Transverse colon (tissue), 4 donors: Measurements from ENCODE around the gene PSD. TPM values are rescaled to one million over a fixed set of nuclear protein-coding genes. Genes with fewer than 3 reads are reported as not detected.

Experiments used
- DNase-seq: peaks from one replicate; pipeline ENCODE4 v3.0.0-alpha.2; 2019
- H3K27ac ChIP-seq, 4 donors: fragments of 200-600 bp; sonication (generic); 2 replicates each; pipeline ENCODE4 v1.5.1; 2016 to 2018; ENCODE audit warnings: inconsistent platforms in 4 of 4
- H3K27me3 ChIP-seq: fragments of 200-600 bp; sonication (generic); 2 replicates; pipeline ENCODE4 v1.5.1; 2017; ENCODE audit warnings: inconsistent platforms
- H3K36me3 ChIP-seq, 4 donors: fragments of 200-600 bp; sonication (generic); 2 replicates each; pipeline ENCODE4 v1.5.1; 2017 to 2019; ENCODE audit warnings: inconsistent platforms in 4 of 4
- H3K4me1 ChIP-seq, 4 donors: fragments of 200-600 bp; sonication (generic); 2 replicates each; pipeline ENCODE4 v1.5.1; 2017 to 2020; ENCODE audit warnings: inconsistent platforms in 4 of 4
- H3K4me3 ChIP-seq, 4 donors: fragments of 200-600 bp; sonication (generic); 1 replicate in 1 of 4; 2 replicates in 3 of 4; pipeline versions ENCODE4 v1.5.1 to v1.6.1; 2017 to 2019; ENCODE audit warnings: inconsistent platforms in 4 of 4
- H3K9me3 ChIP-seq, 2 donors: fragments of 200-600 bp; sonication (generic); 2 replicates each; pipeline ENCODE4 v1.5.1; 2017 to 2019; ENCODE audit warnings: inconsistent platforms in 2 of 2
- EP300 ChIP-seq: sonication (generic); formaldehyde crosslinking; IDR thresholded peaks from one replicate; pipeline ENCODE4 v1.6.1; 2017; ENCODE audit warnings: antibody characterized with exemption, low read depth
- POLR2A ChIP-seq: fragments of 450-650 bp; IDR thresholded peaks from one replicate; pipeline ENCODE4 v1.6.1; 2016; ENCODE audit warnings: antibody characterized with exemption, mild to moderate bottlenecking, moderate library complexity
- POLR2AphosphoS5 ChIP-seq, 3 donors: sonication (generic); formaldehyde crosslinking; IDR thresholded peaks; one replicate each; pipeline ENCODE4 v1.6.1; 2016; ENCODE audit warnings: antibody characterized with exemption in 3 of 3
- WGBS, 2 donors: methylation state at CpG; one replicate each; pipeline ENCODE4 v1.1.5; 2018; ENCODE audit warnings: low coverage in 1 of 2; 5-methylcytosine and 5-hydroxymethylcytosine counted together
- in situ Hi-C, 4 donors: fragments of 200-750 bp; cut with MboI; loops; one replicate each; pipeline versions ENCODE4 v1.15.0 to v1.15.1; 2017; ENCODE audit warnings: low sequenced_read_pairs in 3 of 4, low pct_ligation_motif_present in 1 of 4, low pct_unique_long_range_greater_than_20kb in 1 of 4
- intact Hi-C: fragments of 100-400 bp; cut with DNase I; formaldehyde crosslinking; loops from one replicate; pipeline ENCODE4 v1.15.1; 2023; ENCODE audit warnings: low total_unique reads
- total RNA-seq, 4 donors: library from RNA; depleted of rRNA; stranded (reverse); fragments of >200 nt; gene quantifications; one replicate each; pipeline ENCODE4 v1.1.0, GENCODE V29; 2016
- TF ChIP-seq, protein P1 (sequence below), 5 experiments: fragments of 200-600 bp in 3 of 5; fragments of 450-650 bp in 2 of 5; sonication (generic) in 3 of 5; IDR thresholded peaks; 1 replicate in 2 of 5; 2 replicates in 3 of 5; pipeline ENCODE4 v1.5.1; 2016 to 2017; ENCODE audit warnings: antibody characterized with exemption in 5 of 5, inconsistent platforms in 3 of 5, mild to moderate bottlenecking in 2 of 5, moderate library complexity in 1 of 5

Gene PSD
- total RNA-seq, 4 donors from 2014 or later, result 38.9 to 56.1 (median 49.4) TPM

DNA sequence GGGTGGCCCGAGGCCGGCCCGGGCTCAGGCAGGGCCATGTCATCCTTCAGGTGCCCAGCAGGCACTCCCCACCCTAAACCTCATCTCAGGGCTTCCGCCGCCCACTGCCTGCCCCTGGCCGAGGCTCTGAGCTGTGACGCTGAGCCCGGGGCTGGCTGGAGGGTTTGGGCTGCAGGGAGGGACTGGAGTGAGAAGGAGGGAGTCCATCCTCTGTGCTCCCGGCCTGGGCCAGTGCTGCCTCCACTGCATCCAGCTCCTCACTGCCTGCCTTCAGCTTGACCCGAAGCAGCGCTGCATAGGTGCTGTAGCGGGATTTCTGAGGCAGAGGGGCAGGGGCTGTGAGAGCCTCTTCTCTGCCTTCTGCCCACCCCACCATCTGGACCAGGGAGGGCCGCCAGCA is 15.5 kb downstream of the PSD start:
- H3K36me3 ChIP-seq, result no peaks in the 10 kb centered on the region
- in situ Hi-C loops (no loop called here), intact Hi-C loops (no loop called here)
- 84% methylated on average over 9 of the region's 13 CpGs; no CpG with 5 or more reads in 1 of the 2 donors for WGBS, 2 donors
- H3K27me3 ChIP-seq, result peaks cover 7% of the 10 kb centered on the region
- DNase-seq, result no peak
- TF ChIP-seq, protein P1, sequence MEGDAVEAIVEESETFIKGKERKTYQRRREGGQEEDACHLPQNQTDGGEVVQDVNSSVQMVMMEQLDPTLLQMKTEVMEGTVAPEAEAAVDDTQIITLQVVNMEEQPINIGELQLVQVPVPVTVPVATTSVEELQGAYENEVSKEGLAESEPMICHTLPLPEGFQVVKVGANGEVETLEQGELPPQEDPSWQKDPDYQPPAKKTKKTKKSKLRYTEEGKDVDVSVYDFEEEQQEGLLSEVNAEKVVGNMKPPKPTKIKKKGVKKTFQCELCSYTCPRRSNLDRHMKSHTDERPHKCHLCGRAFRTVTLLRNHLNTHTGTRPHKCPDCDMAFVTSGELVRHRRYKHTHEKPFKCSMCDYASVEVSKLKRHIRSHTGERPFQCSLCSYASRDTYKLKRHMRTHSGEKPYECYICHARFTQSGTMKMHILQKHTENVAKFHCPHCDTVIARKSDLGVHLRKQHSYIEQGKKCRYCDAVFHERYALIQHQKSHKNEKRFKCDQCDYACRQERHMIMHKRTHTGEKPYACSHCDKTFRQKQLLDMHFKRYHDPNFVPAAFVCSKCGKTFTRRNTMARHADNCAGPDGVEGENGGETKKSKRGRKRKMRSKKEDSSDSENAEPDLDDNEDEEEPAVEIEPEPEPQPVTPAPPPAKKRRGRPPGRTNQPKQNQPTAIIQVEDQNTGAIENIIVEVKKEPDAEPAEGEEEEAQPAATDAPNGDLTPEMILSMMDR (IDR thresholded peaks at IDR 0.05), result no peak
- no peak for TF ChIP-seq POLR2A
- no peak for TF ChIP-seq EP300
- TF ChIP-seq POLR2AphosphoS5 (IDR thresholded peaks at IDR 0.05), result no peak
- H3K27ac ChIP-seq, result peak overlapping the region; percentile 33 to 99 (median 90)
- no peaks in the 10 kb centered on the region for H3K9me3 ChIP-seq
- peaks cover 5 to 25% (median 21%) of the 10 kb centered on the region in 4 donors for H3K4me1 ChIP-seq
- H3K4me3 ChIP-seq, result no peak overlapping the region

DNA sequence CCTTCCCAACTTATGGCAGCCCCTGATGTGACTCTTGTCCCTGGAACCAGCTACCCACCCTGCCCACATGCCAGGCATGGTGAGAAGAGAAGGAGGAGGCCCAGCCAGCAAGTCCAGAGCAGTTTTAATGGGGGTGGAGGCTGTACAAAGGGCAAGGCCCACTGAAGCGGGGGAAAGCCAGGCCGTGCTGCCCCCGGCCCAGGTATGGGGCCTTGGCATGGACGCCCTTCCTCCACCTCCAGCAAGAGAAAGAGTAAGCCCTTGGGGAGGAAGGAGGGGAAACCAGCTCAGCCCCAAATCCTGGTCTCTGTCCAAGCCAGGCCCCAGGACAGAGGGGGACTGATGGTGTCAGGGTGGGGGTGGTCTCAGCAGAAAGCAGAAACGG is 16.1 kb downstream of the PSD start:
- no peak for DNase-seq
- Histone ChIP-seq H3K27me3 (peaks cover 1% of the 10 kb centered on the region), H3K27ac (peak overlapping the region; percentile 33 to 99 (median 90)), H3K4me3 (no peak overlapping the region), H3K9me3 (no peaks in the 10 kb centered on the region), H3K36me3 (no peaks in the 10 kb centered on the region), H3K4me1 (peaks cover 5 to 25% (median 23%) of the 10 kb centered on the region in 4 donors)
- in situ Hi-C loops, result no loop called here
- no peak for TF ChIP-seq EP300
- no peak for TF ChIP-seq POLR2A
- TF ChIP-seq, protein P1 (IDR thresholded peaks at IDR 0.05), result no peak
- no peak for TF ChIP-seq POLR2AphosphoS5 (IDR thresholded peaks at IDR 0.05)
- 85% methylated on average over 5 of the region's 5 CpGs; no CpG with 5 or more reads in 1 of the 2 donors for WGBS, 2 donors
- intact Hi-C loops, result no loop called here

DNA sequence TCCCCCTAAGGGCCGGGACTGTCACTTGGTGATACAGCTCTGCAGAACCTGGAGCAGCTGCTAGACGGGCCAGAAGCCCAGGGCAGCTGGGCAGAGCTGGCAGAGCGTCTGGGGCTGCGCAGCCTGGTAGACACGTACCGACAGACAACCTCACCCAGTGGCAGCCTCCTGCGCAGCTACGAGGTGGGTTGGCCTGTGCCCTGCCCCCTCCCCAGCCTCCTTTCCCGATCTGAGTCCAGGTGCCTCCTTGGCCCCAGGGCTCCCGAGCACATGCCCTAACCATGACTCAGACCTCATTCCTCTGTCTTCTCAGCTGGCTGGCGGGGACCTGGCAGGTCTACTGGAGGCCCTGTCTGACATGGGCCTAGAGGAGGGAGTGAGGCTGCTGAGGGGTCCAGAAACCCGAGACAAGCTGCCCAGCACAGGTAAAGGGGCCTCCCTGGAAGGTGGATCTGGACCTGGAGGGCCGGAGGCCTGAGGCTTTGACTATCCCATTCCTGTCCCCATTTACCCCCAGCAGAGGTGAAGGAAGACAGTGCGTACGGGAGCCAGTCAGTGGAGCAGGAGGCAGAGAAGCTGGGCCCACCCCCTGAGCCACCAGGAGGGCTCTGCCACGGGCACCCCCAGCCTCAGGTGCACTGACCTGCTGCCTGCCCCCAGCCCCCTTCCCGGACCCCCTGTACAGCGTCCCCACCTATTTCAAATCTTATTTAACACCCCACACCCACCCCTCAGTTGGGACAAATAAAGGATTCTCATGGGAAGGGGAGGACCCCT is 16.7 kb downstream of the PSD start:
- WGBS, 2 donors, result 91 to 100% methylated on average over 1 to 18 of the region's 18 CpGs

DNA sequence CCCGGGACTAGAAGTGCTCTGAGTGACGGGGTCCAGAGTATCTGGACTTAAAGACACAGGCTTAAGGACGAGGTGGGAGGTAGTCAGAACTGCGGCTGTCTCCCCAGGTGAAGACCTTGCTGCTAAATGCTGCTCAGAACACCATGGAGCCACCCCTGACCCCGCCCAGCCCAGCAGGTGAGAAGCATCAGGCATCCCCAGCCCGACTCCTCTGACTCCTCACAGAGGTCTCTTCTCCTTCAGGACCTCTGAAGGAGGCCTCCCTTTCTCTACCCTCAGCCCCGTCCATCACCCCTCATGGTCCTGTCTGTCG is 17.3 kb downstream of the PSD start:
- TF ChIP-seq, protein P1 (IDR thresholded peaks at IDR 0.05), result no peak
- no peak for TF ChIP-seq POLR2AphosphoS5 (IDR thresholded peaks at IDR 0.05)
- no peak for TF ChIP-seq EP300
- TF ChIP-seq POLR2A, result no peak
- DNase-seq, result no peak
- intact Hi-C loops (no loop called here), in situ Hi-C loops (no loop called here)
- Histone ChIP-seq H3K9me3 (no peaks in the 10 kb centered on the region), H3K27ac (peak overlapping the region in 3 of 4 donors; percentile 85 to 99 (median 94)), H3K4me3 (no peak overlapping the region), H3K36me3 (no peaks in the 10 kb centered on the region), H3K4me1 (peaks cover 13 to 37% (median 26%) of the 10 kb centered on the region in 4 donors), H3K27me3 (no peaks in the 10 kb centered on the region)
- WGBS, 2 donors, result 89 to 100% methylated on average over 1 to 8 of the region's 8 CpGs

More for the DNA sequence above, 16.7 kb downstream of the PSD start:
- DNase-seq, result no peak
- Histone ChIP-seq H3K4me3 (no peak overlapping the region), H3K27ac (peak overlapping the region; percentile 33 to 99 (median 90)), H3K27me3 (no peaks in the 10 kb centered on the region), H3K4me1 (peaks cover 7 to 31% (median 23%) of the 10 kb centered on the region in 4 donors), H3K36me3 (no peaks in the 10 kb centered on the region), H3K9me3 (no peaks in the 10 kb centered on the region)
- intact Hi-C loops (no loop called here), in situ Hi-C loops (no loop called here)
- TF ChIP-seq EP300, result no peak
- TF ChIP-seq POLR2A, result no peak
- peak in 2 of 3 donors; percentile 21 to 24 for TF ChIP-seq POLR2AphosphoS5 (IDR thresholded peaks at IDR 0.05)
- TF ChIP-seq, protein P1 (IDR thresholded peaks at IDR 0.05), result no peak
